ENCODE results near the gene SLC6A9.

DNA sequence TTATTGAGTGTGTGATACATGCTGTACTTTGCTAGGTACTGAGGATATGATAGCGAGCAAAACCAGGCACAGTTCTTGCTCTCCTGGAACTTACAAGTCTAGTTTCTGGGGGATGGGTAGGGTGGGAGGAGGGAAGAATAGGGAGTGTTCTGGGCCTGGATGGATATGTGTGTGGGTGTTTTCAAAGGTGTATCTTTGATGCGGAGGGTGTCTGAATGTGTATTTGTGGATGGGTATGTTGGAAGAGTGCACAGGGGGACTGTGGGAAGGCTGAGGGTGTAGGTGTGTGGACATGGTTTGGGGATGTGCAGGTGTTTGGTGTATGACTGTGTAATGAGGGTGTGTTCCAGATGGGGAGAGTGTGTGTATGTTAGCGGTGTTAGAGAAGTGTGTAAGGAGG, 65.9 kb downstream of the SLC6A9 start:
- TF ChIP-seq BRCA1 (IDR thresholded peaks at IDR 0.05; ENCODE audit: low read depth, low read length) (no peak), POLR2A (IDR thresholded peaks at IDR 0.05; ENCODE audit: control extremely low read depth in 1 of 2, low read depth in 2 of 2, low read length in 2 of 2) (no peak), USF2 (IDR thresholded peaks at IDR 0.05; ENCODE audit: low read length) (no peak), EZH2 (IDR thresholded peaks at IDR 0.05; ENCODE audit: low read depth, low read length, severe bottlenecking) (no peak), BACH1 (IDR thresholded peaks at IDR 0.05; ENCODE audit: low read length) (no peak), JUND (IDR thresholded peaks at IDR 0.05; ENCODE audit: low read length) (no peak), SIN3A (conservative IDR thresholded peaks at IDR 0.05 in 1 of 2, IDR thresholded peaks at IDR 0.05 in 1 of 2; ENCODE audit: low read depth in 1 of 2, low read length in 2 of 2) (no peak), RFX5 (IDR thresholded peaks at IDR 0.05; ENCODE audit: borderline replicate concordance, low read depth, low read length) (no peak), CBX5 (IDR thresholded peaks at IDR 0.05; ENCODE audit: low read depth, low read length) (no peak)
- TF ChIP-seq, protein P1, sequence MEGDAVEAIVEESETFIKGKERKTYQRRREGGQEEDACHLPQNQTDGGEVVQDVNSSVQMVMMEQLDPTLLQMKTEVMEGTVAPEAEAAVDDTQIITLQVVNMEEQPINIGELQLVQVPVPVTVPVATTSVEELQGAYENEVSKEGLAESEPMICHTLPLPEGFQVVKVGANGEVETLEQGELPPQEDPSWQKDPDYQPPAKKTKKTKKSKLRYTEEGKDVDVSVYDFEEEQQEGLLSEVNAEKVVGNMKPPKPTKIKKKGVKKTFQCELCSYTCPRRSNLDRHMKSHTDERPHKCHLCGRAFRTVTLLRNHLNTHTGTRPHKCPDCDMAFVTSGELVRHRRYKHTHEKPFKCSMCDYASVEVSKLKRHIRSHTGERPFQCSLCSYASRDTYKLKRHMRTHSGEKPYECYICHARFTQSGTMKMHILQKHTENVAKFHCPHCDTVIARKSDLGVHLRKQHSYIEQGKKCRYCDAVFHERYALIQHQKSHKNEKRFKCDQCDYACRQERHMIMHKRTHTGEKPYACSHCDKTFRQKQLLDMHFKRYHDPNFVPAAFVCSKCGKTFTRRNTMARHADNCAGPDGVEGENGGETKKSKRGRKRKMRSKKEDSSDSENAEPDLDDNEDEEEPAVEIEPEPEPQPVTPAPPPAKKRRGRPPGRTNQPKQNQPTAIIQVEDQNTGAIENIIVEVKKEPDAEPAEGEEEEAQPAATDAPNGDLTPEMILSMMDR (IDR thresholded peaks at IDR 0.05; ENCODE audit: control extremely low read depth in 1 of 3, insufficient read depth in 1 of 3, low read depth in 1 of 3, low read length in 3 of 3), result no peak
- TF ChIP-seq, protein P2, sequence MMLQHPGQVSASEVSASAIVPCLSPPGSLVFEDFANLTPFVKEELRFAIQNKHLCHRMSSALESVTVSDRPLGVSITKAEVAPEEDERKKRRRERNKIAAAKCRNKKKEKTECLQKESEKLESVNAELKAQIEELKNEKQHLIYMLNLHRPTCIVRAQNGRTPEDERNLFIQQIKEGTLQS (IDR thresholded peaks at IDR 0.05; ENCODE audit: insufficient read depth, low read depth, low read length), result no peak
- TF ChIP-seq, protein P3, sequence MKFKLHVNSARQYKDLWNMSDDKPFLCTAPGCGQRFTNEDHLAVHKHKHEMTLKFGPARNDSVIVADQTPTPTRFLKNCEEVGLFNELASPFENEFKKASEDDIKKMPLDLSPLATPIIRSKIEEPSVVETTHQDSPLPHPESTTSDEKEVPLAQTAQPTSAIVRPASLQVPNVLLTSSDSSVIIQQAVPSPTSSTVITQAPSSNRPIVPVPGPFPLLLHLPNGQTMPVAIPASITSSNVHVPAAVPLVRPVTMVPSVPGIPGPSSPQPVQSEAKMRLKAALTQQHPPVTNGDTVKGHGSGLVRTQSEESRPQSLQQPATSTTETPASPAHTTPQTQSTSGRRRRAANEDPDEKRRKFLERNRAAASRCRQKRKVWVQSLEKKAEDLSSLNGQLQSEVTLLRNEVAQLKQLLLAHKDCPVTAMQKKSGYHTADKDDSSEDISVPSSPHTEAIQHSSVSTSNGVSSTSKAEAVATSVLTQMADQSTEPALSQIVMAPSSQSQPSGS (IDR thresholded peaks at IDR 0.05; ENCODE audit: low read length), result no peak
- TF ChIP-seq, protein P4, sequence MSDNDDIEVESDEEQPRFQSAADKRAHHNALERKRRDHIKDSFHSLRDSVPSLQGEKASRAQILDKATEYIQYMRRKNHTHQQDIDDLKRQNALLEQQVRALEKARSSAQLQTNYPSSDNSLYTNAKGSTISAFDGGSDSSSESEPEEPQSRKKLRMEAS (IDR thresholded peaks at IDR 0.05), result no peak

Data from H1 (cell line).